Neural cell (in vitro differentiated cells): ENCODE data around the gene COL6A3.

Experiments used
- EP300 ChIP-seq: fragments of 450-650 bp; conservative IDR thresholded peaks from 2 replicates; pipeline ENCODE4 v1.6.1; 2014; ENCODE audit warnings: antibody characterized with exemption, mild to moderate bottlenecking, moderate library complexity; ENCODE audit not compliant: poor library complexity, severe bottlenecking
- EZH2 ChIP-seq: fragments of 200-600, 300-800 bp; shearing (Covaris generic), sonication (generic); IDR thresholded peaks from 2 replicates; pipeline ENCODE4 v1.6.1; 2014; ENCODE audit warnings: antibody characterized with exemption, low read length, borderline replicate concordance, mild to moderate bottlenecking; ENCODE audit not compliant: insufficient read depth, poor library complexity, severe bottlenecking
- MXI1 ChIP-seq: fragments of 450-650 bp; conservative IDR thresholded peaks from 2 replicates; pipeline ENCODE4 v1.6.1; 2014; ENCODE audit warnings: antibody characterized with exemption, mild to moderate bottlenecking; ENCODE audit not compliant: poor library complexity, severe bottlenecking
- SMC3 ChIP-seq: fragments of 450-650 bp; conservative IDR thresholded peaks from 2 replicates; pipeline ENCODE4 v1.6.1; 2014; ENCODE audit warnings: antibody characterized with exemption, mild to moderate bottlenecking, moderate library complexity; ENCODE audit not compliant: poor library complexity
- TAF1 ChIP-seq: IDR thresholded peaks from 2 replicates; pipeline ENCODE4 v1.6.1; 2012; ENCODE audit warnings: low read depth
- TF ChIP-seq, protein P1 (sequence below): fragments of 450-650 bp; IDR thresholded peaks from 2 replicates; pipeline ENCODE4 v1.5.1; 2014; ENCODE audit warnings: antibody characterized with exemption, mild to moderate bottlenecking, moderate library complexity; ENCODE audit not compliant: poor library complexity, severe bottlenecking
- TF ChIP-seq, protein P2 (sequence below): IDR thresholded peaks from 2 replicates; pipeline ENCODE4 v1.6.1; 2012; ENCODE audit warnings: borderline replicate concordance

DNA sequence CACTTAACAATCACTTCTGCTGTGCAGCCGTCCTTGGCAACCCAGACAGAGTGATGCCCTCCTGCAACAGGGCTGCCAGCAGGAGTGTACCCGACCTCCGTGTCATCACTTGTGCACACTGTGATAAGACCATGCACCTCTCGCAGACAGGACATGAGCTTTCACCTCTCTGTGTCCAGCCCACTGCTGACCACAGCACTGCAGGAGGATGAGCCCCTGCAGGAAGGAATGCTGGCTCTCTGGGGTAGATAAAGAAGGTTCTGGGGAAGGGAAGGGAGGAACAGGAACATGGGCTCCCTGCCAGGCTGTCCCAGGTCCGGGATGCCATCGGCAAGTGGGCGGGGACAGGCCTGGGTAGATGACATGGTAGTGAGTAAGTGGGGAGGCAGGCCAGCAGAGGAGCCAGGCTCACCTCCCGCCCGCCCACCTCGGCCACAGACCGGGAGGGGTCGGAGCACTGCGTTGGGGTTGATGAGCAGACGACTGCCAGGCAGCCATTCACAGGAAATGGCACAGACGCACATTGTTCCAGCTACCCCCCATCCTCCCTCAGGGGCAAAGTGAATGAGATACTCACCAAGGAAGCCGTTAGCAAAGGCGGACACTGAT, 18.6 kb upstream of the COL6A3 start:
- TF ChIP-seq, protein P1, sequence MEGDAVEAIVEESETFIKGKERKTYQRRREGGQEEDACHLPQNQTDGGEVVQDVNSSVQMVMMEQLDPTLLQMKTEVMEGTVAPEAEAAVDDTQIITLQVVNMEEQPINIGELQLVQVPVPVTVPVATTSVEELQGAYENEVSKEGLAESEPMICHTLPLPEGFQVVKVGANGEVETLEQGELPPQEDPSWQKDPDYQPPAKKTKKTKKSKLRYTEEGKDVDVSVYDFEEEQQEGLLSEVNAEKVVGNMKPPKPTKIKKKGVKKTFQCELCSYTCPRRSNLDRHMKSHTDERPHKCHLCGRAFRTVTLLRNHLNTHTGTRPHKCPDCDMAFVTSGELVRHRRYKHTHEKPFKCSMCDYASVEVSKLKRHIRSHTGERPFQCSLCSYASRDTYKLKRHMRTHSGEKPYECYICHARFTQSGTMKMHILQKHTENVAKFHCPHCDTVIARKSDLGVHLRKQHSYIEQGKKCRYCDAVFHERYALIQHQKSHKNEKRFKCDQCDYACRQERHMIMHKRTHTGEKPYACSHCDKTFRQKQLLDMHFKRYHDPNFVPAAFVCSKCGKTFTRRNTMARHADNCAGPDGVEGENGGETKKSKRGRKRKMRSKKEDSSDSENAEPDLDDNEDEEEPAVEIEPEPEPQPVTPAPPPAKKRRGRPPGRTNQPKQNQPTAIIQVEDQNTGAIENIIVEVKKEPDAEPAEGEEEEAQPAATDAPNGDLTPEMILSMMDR = no peak
- TF ChIP-seq EP300 (no peak), MXI1 (no peak), EZH2 (no peak), TAF1 (no peak), SMC3 (no peak)
- TF ChIP-seq, protein P2, sequence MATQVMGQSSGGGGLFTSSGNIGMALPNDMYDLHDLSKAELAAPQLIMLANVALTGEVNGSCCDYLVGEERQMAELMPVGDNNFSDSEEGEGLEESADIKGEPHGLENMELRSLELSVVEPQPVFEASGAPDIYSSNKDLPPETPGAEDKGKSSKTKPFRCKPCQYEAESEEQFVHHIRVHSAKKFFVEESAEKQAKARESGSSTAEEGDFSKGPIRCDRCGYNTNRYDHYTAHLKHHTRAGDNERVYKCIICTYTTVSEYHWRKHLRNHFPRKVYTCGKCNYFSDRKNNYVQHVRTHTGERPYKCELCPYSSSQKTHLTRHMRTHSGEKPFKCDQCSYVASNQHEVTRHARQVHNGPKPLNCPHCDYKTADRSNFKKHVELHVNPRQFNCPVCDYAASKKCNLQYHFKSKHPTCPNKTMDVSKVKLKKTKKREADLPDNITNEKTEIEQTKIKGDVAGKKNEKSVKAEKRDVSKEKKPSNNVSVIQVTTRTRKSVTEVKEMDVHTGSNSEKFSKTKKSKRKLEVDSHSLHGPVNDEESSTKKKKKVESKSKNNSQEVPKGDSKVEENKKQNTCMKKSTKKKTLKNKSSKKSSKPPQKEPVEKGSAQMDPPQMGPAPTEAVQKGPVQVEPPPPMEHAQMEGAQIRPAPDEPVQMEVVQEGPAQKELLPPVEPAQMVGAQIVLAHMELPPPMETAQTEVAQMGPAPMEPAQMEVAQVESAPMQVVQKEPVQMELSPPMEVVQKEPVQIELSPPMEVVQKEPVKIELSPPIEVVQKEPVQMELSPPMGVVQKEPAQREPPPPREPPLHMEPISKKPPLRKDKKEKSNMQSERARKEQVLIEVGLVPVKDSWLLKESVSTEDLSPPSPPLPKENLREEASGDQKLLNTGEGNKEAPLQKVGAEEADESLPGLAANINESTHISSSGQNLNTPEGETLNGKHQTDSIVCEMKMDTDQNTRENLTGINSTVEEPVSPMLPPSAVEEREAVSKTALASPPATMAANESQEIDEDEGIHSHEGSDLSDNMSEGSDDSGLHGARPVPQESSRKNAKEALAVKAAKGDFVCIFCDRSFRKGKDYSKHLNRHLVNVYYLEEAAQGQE = no peak
